ENCODE data around the gene HIVEP3. TPM values are rescaled to one million over a fixed set of nuclear protein-coding genes. Genes with fewer than 3 reads are reported as not detected.

HIVEP3 gene
- polyA plus RNA-seq, 1 of the 3 experiments (the other 2 are of a cell fraction) = 6.4 TPM

DNA sequence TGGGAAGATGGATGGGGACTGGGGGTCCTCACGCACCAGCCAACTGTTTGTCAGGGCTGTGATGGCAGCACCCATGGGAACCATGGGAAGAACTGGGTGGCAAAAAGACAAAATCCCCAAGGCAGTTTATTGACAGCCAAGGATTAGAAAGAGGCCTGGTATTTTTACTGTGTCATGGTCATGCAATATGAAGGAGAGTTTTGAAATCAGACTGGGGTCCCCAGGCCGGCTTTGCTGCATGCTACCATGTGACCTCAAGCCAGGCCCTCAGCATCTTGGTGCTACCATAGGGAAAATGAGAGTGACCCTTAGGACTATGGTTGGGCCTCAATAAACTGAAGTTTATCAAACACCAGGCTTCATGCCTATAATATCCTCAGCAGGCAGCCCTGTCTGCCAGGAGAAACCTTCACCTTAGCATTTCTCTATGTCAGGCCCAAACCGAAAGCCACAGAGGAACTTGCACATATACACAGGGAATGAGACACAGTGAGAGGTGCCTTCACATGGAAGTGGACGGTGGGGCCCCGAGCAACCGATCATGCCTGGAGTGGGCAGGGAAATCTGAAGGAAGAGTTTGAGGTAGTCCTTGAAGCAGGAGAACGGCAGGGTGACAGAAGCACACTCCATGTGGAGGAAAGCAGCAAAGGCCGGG is 203.2 kb downstream of the HIVEP3 start:
- H3K27me3 ChIP-seq (ENCODE audit: insufficient read depth) = no peaks in the 10 kb centered on the region
- ChIA-PET POLR2A (interaction anchor here (1.3 to 2.6 kb wide), 2 partner anchors 19 to 20 kb away, joined by 3 to 10 read pairs; no protein-coding TSS in a partner anchor), CTCF (interaction anchor here (1.4 kb wide), 1 partner anchor 200 kb away, joined by 4 read pairs; no protein-coding TSS in a partner anchor)
- H3K9ac ChIP-seq = no peak overlapping the region; the same call in 1 of the 2 replicates
- no peak overlapping the region for H3K4me2 ChIP-seq
- no peaks in the 10 kb centered on the region for H3K79me2 ChIP-seq (ENCODE audit: insufficient read depth)
- WGBS (ENCODE audit: low lambda C conversion rate) = 97% methylated on average over 6 of the region's 8 CpGs
- H3K36me3 ChIP-seq (replicated peaks in 1 of 2; ENCODE audit: control insufficient read depth in 1 of 2, insufficient read depth in 2 of 2, low read length in 1 of 2) = no peaks in the 10 kb centered on the region
- no peak overlapping the region for H3K4me3 ChIP-seq (ENCODE audit: low read depth in 2 of 2, low read length in 1 of 2)
- DNase-seq = no peak
- peaks cover 24 to 80% of the 10 kb centered on the region in 2 experiments for H3K4me1 ChIP-seq (ENCODE audit: control insufficient read depth in 1 of 2, insufficient read depth in 2 of 2, low read depth in 1 of 2, low read length in 1 of 2)
- no peaks in the 10 kb centered on the region for H3K9me2 ChIP-seq
- no peaks in the 10 kb centered on the region for H3F3A ChIP-seq (replicated peaks; ENCODE audit: insufficient read depth)
- no peak for TF ChIP-seq TAF1 (IDR thresholded peaks at IDR 0.05; ENCODE audit: borderline replicate concordance, low read depth, low read length)
- TF ChIP-seq CTCF (IDR thresholded peaks at IDR 0.05) = no peak
- TF ChIP-seq RXRA (IDR thresholded peaks at IDR 0.05; ENCODE audit: borderline replicate concordance, low read depth) = no peak
- TF ChIP-seq ELF1 (IDR thresholded peaks at IDR 0.05) = no peak
- TF ChIP-seq NRF1 (IDR thresholded peaks at IDR 0.05; ENCODE audit: low read depth, low read length) = no peak
- no peak for TF ChIP-seq TEAD4 (IDR thresholded peaks at IDR 0.05; ENCODE audit: borderline replicate concordance, insufficient read depth)
- TF ChIP-seq SIN3A (IDR thresholded peaks at IDR 0.05; ENCODE audit: borderline replicate concordance, low read depth, low read length) = no peak
- no peak for TF ChIP-seq GABPA (IDR thresholded peaks at IDR 0.05; ENCODE audit: low read depth)
- no peak for TF ChIP-seq RCOR1 (IDR thresholded peaks at IDR 0.05; ENCODE audit: low read length)
- peak overlapping the region; percentile 82 to 96 for H3K27ac ChIP-seq (ENCODE audit: low read depth in 2 of 2, low read length in 1 of 2)
- no peaks in the 10 kb centered on the region for H4K20me1 ChIP-seq (ENCODE audit: insufficient read depth)
- H3K9me3 ChIP-seq = no peaks in the 10 kb centered on the region
- H2AFZ ChIP-seq (ENCODE audit: low read depth) = no peak overlapping the region

GRCh38 chr1:41714638-41715389 is 203.9 kb downstream of the HIVEP3 start:
- Histone ChIP-seq H3K9ac (peak overlapping the region; percentile 20; the same call in 1 of the 2 replicates), H3K79me2 (ENCODE audit: insufficient read depth) (no peaks in the 10 kb centered on the region), H3K4me1 (ENCODE audit: control insufficient read depth in 1 of 2, insufficient read depth in 2 of 2, low read depth in 1 of 2, low read length in 1 of 2) (peaks cover 24 to 81% of the 10 kb centered on the region in 2 experiments), H3K4me2 (peak overlapping the region; percentile 67), H2AFZ (ENCODE audit: low read depth) (no peak overlapping the region), H3K36me3 (replicated peaks in 1 of 2; ENCODE audit: control insufficient read depth in 1 of 2, insufficient read depth in 2 of 2, low read length in 1 of 2) (no peaks in the 10 kb centered on the region), H3K27ac (ENCODE audit: low read depth in 2 of 2, low read length in 1 of 2) (peak overlapping the region; percentile 82 to 96), H4K20me1 (ENCODE audit: insufficient read depth) (no peaks in the 10 kb centered on the region), H3K27me3 (ENCODE audit: insufficient read depth) (no peaks in the 10 kb centered on the region), H3K4me3 (ENCODE audit: low read depth in 2 of 2, low read length in 1 of 2) (no peak overlapping the region), H3F3A (replicated peaks; ENCODE audit: insufficient read depth) (no peaks in the 10 kb centered on the region), H3K9me2 (no peaks in the 10 kb centered on the region), H3K9me3 (no peaks in the 10 kb centered on the region)
- CTCF ChIA-PET = interaction anchor here (1.0 to 1.4 kb wide), 2 partner anchors 53 to 199 kb away, joined by 3 to 4 read pairs; no protein-coding TSS in a partner anchor
- POLR2A ChIA-PET = interaction anchor here (1.3 to 2.6 kb wide), 2 partner anchors 18 to 19 kb away, joined by 3 to 10 read pairs; no protein-coding TSS in a partner anchor
- 71% methylated on average over 7 of the region's 9 CpGs for WGBS (ENCODE audit: low lambda C conversion rate)
- DNase-seq = peak; percentile 85
- peak; percentile 78 for TF ChIP-seq FOXJ3 (CRISPR knock-in tag; IDR thresholded peaks at IDR 0.05)
- TF ChIP-seq TCF12 (IDR thresholded peaks at IDR 0.05) = no peak
- TF ChIP-seq REST (IDR thresholded peaks at IDR 0.05; ENCODE audit: low read depth, low read length) = peak; percentile 34; the same call in 1 of the 2 replicates
- TF ChIP-seq EP300 (IDR thresholded peaks at IDR 0.05; ENCODE audit: borderline replicate concordance in 1 of 2, low read depth in 1 of 2, low read length in 1 of 2) = peak in 1 of 2 experiments; percentile 91; a peak in 2 of 4 replicates
- TF ChIP-seq SMC3 (IDR thresholded peaks at IDR 0.05; ENCODE audit: low read depth, low read length) = no peak; the same call in 1 of the 2 replicates
- TF ChIP-seq YY1 (IDR thresholded peaks at IDR 0.05; ENCODE audit: low read depth) = no peak
- TF ChIP-seq SIN3A (IDR thresholded peaks at IDR 0.05; ENCODE audit: borderline replicate concordance, low read depth, low read length) = no peak
- TF ChIP-seq GABPA (IDR thresholded peaks at IDR 0.05; ENCODE audit: low read depth) = no peak
- no peak for TF ChIP-seq FOSL2 (IDR thresholded peaks at IDR 0.05; ENCODE audit: borderline replicate concordance, low read depth)
- no peak for TF ChIP-seq NRF1 (IDR thresholded peaks at IDR 0.05; ENCODE audit: low read depth, low read length)
- no peak for TF ChIP-seq USF2 (IDR thresholded peaks at IDR 0.05; ENCODE audit: borderline replicate concordance, low read depth, low read length)
- no peak for TF ChIP-seq NFIC (IDR thresholded peaks at IDR 0.05; ENCODE audit: borderline replicate concordance)
